Sciatic nerve (tissue), 2 donors: ENCODE measurements around the gene ETV5. TPM values are rescaled to one million over a fixed set of nuclear protein-coding genes. Genes with fewer than 3 reads are reported as not detected.

ENCODE experiments used
- ATAC-seq: fragments of 200-7000 bp; cut with Tn5 transposase; one replicate; pipeline ENCODE4 v1.9.1; 2020; ENCODE audit warnings: mild to moderate bottlenecking, moderate library complexity
- DNase-seq: peaks from one replicate; pipeline ENCODE4 v3.0.0-alpha.2; 2020; ENCODE audit warnings: low spot score
- intact Hi-C: fragments of 100-400 bp; cut with DNase I; formaldehyde crosslinking; loops from one replicate; pipeline ENCODE4 v1.14.2; 2022
- total RNA-seq: library from RNA; stranded (reverse); fragmentation: NEBNext Ultra II Directional; extraction: Animal tissue kit (Norgen Biotek cat#: 25700); gene quantifications from one replicate; pipeline ENCODE4 v1.2.1, GENCODE V29; 2021
- donor health status: DM: no; HTN: no; CAD: no.
- donor health status: DM: no; HTN: no; CAD: no.

The ETV5 gene
- total RNA-seq = 56.3 TPM

- intact Hi-C loops = no loop called here
- DNase-seq (peak; percentile 98), ATAC-seq (peak; percentile 98)
Measured at GRCh38 chr3:186108941-186109865, at the start of gene ETV5. Gene ETV5 (minus strand): TSS chr3:186109089. CDS start chr3:186105868, 3,221 bp downstream.

GRCh38 chr3:186154641-186155040, 45.8 kb upstream of the ETV5 start:
- DNase-seq = no peak
- no peak for ATAC-seq
- intact Hi-C loops = no loop called here

GRCh38 chr3:186152889-186153292, 44.0 kb upstream of the ETV5 start:
- ATAC-seq = peak; percentile 73
- intact Hi-C loops = no loop called here

GRCh38 chr3:186152361-186152798, 43.5 kb upstream of the ETV5 start:
- intact Hi-C loops = no loop called here
- peak; percentile 22 for ATAC-seq
- DNase-seq = no peak

More at GRCh38 chr3:186152889-186153292, 44.0 kb upstream of the ETV5 start:
- no peak for DNase-seq

- DNase-seq (no peak), ATAC-seq (no peak)
- intact Hi-C loops = no loop called here
Measured at GRCh38 chr3:186151077-186151971, 42.4 kb upstream of the ETV5 start.

- ATAC-seq (no peak), DNase-seq (no peak)
- intact Hi-C loops = no loop called here
Measured at GRCh38 chr3:186150041-186150830, 41.3 kb upstream of the ETV5 start.

- ATAC-seq (no peak), DNase-seq (no peak)
- intact Hi-C loops = no loop called here
Measured at GRCh38 chr3:186149319-186149960, 40.6 kb upstream of the ETV5 start.

- intact Hi-C loops = no loop called here
- ATAC-seq (no peak), DNase-seq (no peak)
Measured at GRCh38 chr3:186144257-186144656, 35.4 kb upstream of the ETV5 start.

GRCh38 chr3:186143250-186143649, 34.4 kb upstream of the ETV5 start:
- ATAC-seq (no peak), DNase-seq (no peak)
- intact Hi-C loops = no loop called here

GRCh38 chr3:186142393-186142932, 33.6 kb upstream of the ETV5 start:
- ATAC-seq = no peak
- no peak for DNase-seq
- intact Hi-C loops = no loop called here

GRCh38 chr3:186141790-186142189, 32.9 kb upstream of the ETV5 start:
- no peak for ATAC-seq

GRCh38 chr3:186138272-186138981, 29.5 kb upstream of the ETV5 start:
- ATAC-seq (peak; percentile 48), DNase-seq (no peak)
- intact Hi-C loops = no loop called here

More at GRCh38 chr3:186141790-186142189, 32.9 kb upstream of the ETV5 start:
- DNase-seq = no peak
- intact Hi-C loops = no loop called here

- ATAC-seq (no peak), DNase-seq (no peak)
Measured at GRCh38 chr3:186137051-186137685, 28.3 kb upstream of the ETV5 start.

GRCh38 chr3:186133980-186134379, 25.1 kb upstream of the ETV5 start:
- intact Hi-C loops = no loop called here
- ATAC-seq = no peak
- DNase-seq = no peak

More at GRCh38 chr3:186137051-186137685, 28.3 kb upstream of the ETV5 start:
- intact Hi-C loops = no loop called here

- intact Hi-C loops = no loop called here
- ATAC-seq = no peak
- no peak for DNase-seq
Measured at GRCh38 chr3:186132487-186132886, 23.6 kb upstream of the ETV5 start.

GRCh38 chr3:186129206-186129605, 20.3 kb upstream of the ETV5 start:
- ATAC-seq (no peak), DNase-seq (no peak)
- intact Hi-C loops = no loop called here

GRCh38 chr3:186128158-186128557, 19.3 kb upstream of the ETV5 start:
- ATAC-seq (no peak), DNase-seq (no peak)
- intact Hi-C loops = no loop called here
